GM18519 (cell line): ENCODE measurements around the gene MUC6.
"Not testable (repeated sequence)": the region's sequence is repeated elsewhere in the genome, so short reads cannot be mapped to it uniquely, and the experiment has no call there.

Experiments
- ATAC-seq: cut with Tn5 transposase; IDR thresholded peaks from one replicate; pipeline ENCODE4 v1.9.1; 2021; ENCODE audit warnings: mild to moderate bottlenecking, moderate library complexity; ENCODE audit not compliant: unreplicated experiment, low FRiP score

The MUC6 gene

DNA sequence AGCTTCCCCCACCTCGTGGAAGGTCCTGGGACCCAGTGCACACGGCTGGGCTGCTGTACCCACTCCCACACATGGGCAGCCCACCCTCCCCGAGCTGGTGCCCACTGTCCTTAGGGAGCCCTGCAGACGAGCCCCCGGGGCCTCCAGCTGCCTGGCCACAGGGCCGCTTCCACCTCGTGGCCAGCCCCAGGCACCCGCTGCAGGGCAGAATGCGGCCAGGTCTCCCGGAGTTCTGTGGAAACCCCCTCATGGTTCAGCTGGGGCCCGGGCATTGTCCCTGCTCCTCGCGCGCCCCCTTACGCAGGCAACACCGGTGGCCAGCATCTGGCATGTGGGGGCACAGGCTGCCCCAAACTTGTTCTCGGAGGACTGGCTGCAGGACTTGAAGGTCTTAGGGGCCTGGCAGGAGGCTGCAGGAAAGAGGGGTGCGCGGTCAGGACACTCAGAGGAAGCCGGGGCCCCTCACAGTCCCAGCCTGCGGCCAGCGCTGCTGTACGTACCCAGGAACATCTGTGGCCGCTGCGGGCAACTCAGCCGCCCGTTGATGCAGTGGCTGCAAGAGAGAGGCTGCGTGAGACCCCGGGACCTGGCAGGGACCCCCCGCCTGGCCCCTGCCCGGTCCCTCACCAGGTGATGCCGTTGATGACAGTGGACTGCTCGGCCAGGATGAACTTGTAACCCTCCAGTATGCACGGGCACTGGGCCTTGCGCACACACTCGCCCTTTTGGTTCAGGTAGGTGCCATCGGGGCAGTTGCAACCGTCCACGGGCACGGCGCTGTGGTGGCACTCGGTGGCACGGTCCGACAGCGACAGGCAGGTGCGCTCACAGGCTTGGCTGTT, 9.7 kb downstream of the MUC6 start:
- ATAC-seq, result no peak

DNA sequence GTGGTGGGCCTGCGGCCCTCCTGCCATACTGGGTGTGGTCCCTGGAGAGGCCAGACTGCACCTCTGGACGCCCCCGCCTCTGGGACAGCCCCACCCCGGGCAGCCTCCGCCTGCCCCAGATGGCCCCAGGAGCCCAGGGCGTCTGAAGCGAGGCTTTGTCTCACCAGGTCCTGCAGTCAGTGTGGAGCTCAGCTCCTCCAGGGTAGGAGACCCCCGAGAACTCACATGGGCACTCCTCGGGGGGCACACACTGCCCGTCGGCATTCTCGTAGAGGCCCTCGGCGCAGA, 10.4 kb downstream of the MUC6 start:
- ATAC-seq, result no peak

DNA sequence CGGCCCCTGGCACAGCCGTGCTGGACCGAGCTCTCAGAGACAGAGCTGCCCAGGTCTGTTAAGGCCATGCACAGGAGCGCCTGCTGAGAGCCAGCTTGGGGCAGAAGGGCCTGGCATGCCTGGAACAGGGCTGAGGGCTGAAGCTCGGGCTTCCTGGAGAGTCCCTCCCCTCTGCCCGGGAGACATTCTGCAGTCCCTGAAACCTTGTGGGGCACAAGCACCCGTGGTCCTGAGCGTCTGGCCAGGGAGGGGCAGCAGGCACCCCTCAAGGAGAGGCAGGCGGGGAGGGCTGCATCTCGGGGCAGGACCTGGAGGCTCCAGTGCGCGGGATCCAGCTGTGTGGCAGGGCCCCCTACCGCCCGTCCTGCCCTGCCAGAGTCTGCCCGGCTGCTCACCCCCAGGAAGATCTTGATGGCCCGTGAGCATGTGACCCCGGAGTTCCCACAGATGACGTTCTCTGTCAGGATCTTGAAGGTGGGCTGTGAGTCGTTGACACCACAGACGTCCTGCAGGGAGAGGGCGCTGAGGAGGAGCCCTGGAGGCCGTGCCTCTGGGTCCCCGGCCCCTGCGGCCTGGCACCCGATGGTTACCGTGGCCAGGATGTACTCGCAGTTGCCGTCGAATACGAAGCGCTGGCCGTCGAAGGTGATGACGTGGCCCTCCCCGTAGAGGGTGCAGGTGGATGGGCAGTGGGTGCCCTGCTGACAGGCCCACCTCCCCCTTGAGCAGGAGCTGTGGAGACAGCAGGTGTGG, 10.9 kb downstream of the MUC6 start:
- ATAC-seq, result no peak

DNA sequence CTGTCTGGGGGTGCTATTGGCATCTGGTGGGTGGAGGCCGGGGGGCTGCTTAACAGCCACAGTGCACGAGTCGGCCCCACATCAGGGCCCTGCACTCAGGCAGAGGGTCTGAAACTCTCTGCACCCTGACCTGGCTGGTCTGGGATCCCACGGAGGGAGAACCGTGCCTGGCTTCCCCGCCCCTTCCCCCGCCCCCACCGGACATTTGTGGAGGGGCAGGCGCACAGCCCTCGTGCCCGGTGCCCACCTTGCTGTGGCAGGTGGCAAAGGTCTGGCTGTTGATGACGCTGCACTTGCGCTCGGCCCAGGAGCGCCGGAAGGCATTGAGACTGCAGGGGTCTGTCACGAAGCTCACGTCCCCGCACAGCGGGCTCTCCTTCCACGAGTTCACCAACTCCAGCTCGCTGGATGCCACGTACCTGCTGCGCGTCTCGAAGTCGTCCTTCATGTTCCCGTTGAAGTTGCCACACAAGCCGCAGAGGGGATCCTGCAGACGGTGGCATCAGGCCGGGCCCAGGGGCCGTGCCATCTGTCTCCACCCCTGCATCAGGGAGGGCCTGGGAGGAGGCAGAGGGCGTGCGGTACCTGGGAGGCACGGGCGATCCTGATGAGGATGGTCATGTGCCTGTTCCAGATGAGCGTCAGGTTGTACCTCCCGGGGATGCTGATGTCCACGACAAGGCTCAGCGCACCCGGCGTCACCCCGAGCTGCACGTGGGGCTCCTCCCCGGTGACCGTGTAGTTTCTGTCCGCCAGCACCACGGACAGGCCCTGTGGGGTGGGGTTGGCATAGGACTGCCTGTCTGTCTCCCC, 11.7 kb downstream of the MUC6 start:
- no peak for ATAC-seq

DNA sequence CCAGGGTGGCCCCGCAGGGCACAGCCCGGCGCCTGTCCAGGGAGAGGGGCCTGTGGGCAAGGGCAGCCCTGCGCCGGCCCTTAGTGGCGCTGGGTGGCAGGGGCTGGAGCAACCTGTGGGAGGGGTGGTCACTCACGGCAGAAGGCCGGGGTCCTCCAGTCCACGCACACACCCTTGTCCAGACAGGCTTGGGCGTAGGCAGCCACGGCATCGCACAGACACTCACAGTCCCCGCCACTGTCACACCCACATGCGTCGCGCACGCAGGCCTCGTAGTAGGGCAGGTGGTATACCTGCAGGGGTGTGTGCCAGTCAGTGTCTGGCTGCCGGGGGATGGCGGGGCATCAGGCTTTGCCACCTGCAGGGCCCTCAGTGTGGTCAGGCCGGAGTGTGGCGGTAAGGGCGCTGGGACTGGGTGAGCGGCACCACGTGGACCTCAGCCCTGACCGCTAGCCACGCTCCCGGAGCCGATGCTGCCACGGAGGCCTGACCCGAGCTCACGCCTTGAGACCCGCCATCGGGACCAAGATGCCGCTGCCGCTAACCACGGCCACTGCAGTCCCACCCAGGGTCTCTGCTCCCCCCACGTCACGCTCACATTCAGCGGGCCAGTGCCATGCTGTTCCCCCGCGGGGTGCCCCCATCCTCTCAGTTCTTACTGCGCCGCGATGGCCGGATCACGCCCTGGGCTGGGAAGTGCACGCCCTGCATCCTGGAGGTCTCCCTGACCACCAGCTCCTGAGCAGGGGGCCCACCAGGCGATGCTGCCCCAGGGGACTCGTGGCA, 12.5 kb downstream of the MUC6 start:
- no peak for ATAC-seq

DNA sequence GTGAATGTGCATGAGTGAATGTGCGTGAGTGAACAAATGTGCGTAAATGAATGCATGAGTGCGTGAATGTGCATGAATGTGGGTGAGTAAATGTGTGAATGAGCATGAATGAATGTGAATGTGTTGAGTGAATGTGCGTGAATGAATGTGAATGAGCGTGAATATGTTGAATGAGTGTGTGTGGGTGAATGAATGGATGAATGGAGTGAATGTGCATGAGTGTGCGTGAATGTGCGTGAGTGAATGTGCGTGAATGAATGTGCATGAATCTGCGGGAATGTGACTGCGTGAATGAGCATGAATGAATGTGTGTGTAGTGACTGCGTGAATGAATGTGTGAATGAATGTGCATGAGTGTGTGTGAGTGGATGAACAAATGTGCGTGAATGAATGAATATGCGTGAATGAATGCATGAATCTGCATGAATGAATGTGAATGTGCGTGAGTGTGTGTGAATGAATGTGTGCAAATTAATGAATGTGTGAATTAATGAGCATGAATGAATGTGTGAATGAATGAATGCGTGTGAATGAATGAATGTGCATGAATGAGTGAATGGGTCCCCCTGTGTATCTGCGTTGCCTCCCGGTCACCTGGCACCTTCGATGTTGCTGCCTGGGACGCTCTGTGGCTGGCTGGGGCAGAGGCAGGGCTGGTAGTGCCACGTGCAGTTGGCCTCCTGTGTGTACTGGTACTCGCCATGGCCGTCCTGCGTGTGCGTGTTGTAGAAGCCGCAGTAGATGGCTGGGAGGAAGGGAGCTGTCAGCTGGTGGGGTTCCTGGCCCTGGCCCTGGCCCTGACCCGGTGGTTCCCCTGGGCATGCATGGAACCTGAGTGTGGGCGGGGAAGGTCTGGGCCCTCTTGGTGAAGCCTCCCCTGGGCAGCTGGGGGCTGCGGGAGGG, 13.4 kb downstream of the MUC6 start:
- ATAC-seq, result no peak

DNA sequence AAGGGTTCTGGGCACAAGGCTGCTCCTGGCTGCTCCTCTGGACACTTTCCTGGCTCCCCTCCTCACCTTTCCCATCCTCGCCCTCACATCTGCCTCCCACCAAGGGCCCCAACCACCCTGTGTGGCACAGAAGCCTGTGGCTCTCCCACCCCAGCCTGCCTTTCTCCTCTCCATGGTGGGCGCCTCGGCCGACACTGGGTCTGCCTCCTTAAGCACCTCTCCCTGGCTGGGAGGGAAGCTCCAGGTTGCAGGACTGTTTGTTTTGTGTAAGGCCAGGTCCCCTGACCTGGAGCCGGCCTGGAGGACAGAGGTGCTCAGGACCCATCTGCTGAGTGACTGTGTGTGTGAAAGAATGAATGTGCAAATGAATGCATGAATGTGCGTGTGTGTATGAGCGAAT, 14.1 kb downstream of the MUC6 start:
- no peak for ATAC-seq

DNA sequence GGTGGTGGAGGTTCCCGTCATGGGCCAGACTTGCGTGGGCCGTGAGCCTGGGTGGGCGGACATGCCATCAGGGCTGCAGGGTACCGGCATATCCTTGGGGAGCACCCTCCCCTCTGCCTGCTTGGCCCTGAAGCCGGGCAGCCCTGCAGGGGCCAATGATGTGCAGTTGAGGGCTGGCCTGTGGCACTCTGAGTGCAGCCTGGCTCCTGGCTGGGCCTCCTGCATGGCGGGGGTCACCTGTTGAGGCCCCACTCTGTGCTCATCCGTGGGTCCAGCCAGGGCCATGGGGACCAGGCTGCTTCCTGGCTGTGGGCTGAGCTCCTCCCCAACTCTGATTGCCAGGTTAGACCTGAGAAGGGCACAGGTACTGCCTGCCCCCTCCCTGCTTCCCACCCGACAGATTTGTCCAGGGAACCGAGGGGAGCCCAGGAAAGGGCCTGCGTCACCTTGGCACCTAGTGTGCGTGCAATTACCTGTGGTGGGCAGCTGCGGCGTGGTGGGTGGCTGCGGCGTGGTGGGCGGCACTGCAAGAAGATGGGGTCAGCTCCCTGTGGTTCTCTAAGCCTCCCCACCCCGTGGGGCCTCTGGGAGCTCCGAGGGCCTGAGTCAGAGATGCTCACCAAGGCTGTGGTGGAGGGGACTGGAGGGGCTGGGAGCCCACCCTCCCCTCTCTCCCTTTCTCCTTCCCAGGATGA, 16.2 kb downstream of the MUC6 start:
- ATAC-seq, result no peak

DNA sequence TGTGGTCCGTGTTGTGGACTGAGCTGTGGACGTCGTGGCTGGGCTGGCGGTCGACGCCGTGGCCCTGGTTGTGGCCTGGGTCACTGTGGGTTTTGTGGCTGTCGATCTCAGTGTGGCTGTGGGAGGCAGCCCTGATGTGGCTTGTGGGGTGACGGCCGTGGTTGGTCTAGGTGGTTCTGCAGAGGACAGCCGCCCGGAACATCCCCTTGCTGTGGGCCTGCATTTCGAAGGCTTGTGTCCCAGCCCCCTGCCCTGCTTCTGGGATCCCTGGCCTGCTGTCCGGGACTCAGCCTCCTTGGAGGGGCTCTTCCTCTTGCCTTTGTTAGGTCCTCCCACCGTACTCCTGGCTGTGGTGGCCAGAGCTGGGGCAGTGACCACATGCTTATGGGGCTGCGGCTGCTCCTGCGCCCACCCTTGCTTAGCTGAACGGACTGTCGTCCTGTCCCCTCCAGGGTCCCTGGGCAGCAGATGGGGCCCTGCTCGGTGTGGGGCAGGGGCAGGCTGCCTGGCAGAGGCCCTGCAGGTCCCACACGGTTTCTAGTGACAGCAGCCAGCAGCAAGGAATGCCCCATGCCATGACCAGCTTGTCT, 17.1 kb downstream of the MUC6 start:
- no peak for ATAC-seq

DNA sequence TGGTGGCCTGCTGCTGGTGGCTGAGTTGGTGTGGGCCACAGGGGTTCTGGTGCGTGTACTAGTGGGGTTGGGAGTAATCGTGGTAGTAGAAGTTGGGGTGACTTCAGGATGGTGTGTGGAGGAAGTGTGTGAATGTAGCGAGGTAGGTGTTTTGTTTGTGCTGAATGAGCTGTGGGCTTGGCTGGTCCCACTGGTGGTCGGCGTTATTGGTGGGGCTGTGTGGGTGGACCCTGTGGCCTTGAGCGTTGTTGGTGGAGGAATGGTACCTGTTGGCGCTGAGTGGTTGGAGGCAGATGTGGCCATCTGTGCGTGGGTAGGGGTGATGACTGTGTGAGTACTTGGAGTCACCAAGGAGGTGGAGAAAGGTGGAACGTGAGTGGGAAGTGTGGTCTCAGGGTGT, 18.4 kb downstream of the MUC6 start:
- no peak for ATAC-seq

DNA sequence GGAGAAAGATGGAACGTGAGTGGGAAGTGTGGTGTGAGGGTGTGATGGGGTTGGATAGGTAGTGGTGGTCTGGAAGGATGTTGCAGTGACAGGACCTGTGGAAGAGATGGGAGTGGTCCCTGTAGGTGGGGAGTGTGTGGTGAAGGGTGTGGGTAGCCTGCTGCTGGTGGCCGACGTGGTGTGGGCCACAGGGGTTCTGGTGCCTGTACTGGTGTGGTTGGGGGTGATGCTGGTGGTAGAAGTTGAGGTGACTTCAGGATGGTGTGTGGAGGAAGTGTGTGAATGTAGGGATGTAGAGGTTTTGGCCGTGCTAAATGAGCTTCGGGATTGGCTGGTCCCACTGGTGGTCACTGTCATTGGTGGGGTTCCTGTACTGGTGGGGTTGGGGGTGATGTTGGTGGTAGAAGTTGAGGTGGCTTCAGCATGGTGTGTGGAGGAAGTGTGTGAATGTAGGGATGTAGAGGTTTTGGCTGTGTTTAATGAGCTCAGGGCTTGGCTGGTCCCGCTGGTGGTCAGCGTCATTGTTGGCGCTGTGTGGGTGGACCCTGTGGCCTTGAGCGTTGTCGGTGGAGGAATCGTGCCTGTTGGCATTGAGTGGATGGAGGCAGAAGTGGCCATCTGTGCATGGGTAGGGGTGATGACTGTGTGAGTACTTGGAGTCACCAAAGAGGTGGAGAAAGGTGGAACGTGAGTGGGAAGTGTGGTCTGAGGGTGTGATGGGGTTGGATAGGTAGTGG, 19.1 kb downstream of the MUC6 start:
- no peak for ATAC-seq

DNA sequence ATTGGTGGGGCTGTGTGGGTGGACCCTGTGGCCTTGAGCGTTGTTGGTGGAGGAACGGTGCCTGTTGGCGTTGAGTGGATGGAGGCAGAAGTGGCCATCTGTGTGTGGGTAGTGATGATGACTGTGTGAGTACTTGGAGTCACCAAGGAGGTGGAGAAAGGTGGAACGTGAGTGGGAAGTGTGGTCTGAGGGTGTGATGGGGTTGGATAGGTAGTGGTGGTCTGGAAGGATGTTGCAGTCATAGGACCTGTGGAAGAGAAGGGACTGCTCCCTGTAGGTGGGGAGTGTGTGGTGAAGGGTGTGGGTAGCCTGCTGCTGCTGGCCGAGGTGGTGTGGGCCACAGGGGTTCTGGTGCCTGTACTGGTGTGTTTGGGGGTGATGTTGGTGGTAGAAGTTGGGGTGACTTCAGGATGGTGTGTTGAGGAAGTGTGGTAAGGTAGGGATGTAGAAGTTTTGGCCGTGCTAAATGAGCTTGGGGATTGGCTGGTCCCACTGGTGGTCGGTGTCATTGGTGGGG, 19.9 kb downstream of the MUC6 start:
- ATAC-seq, result not testable (repeated sequence)

DNA sequence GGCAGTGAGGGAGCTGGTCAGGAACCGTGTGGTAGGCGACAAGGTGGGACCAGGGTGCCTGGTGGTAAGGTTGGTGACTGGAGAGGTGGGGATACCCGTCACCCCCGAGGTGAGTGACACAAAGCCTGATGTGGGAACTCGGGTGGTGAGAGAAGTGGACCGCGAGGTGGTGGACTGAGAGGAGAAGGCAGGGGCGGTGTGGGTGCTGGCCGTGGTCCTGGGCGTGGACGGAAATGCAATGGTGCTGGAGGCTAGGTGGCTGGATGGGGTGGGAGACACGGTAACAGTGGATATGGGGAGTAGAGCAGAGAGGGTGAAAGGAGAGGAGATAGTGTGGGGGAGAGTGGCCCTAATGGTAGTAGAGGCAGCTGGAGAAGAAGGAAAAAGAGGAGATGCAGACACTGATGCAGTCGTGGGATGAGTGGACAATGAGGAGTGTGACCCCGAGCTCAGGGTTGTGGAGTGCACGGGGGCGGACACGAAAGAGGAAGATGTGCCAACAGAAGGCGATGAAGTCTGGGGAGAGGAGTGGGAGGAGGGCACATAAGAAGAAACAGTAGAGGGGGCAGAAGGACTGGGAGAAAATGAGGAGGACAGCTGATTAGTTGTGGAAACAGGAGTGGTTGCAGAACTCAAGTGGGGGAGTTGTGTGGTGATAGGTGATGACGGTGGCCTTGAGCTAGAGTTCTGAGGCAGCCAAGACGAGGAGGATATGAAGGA, 20.5 kb downstream of the MUC6 start:
- no peak for ATAC-seq

DNA sequence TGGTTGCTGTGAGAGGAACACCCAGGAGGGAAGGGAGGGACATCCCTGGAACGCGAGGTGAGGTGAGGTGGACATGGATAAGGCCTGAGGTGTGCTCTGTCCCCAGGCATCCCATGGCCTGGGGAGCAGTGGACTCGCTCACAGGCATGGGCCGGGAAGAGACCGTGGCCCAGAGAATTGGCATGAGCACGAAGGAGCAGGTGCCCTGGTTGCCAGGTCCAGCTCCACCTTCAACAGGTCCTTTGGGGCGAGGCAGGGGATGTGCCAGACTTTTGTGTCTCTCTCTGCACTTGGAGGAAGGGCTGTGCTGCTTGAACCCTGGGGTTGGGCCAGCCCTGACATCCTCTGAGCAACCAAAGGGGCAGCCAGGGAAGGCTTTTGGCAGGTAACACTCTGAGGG, 21.5 kb downstream of the MUC6 start:
- ATAC-seq, result no peak

DNA sequence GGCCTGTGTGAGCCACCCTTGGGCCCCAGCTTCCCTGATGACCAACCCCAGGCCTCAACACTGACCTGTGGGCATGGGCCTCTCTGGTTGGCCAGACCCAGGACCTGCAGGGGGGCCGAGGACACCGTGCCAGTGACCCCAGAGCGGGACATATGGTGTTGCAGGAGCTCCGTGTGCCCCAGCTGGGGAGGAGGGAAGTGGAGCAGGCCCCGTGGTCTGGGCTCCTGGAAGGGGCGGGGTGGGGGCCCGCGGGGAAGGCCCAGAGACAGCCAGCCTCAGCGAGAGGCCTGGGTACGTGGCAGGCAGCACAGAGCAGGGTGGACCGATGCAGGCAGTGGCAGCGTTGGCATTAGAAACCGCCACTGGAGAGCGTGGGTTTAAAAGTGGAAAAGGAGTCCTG, 22.2 kb downstream of the MUC6 start:
- no peak for ATAC-seq

DNA sequence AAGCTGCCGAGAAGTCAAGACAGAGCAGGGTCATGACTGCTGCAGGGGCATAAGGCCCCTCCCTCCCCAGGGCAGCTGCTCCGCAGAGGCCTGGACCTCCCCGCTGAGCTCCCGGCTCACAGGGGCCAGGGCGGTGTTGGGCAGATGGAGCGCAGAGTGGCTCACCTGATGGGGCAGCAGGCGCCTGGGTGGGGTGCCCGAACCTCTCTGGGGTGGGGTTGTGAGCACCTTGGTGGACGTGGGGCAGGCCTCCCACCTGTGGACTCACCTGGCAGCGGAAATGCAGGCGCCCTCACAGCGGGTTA, 22.9 kb downstream of the MUC6 start:
- ATAC-seq, result no peak
